Prostate gland (tissue), 2 donors: Measurements from ENCODE around the gene RPL29.

Experiments used
- POLR2A ChIP-seq: fragments of 450-650 bp; IDR thresholded peaks from one replicate; pipeline ENCODE4 v1.6.1; 2016; ENCODE audit warnings: antibody characterized with exemption, mild to moderate bottlenecking
- POLR2AphosphoS5 ChIP-seq: sonication (generic); formaldehyde crosslinking; IDR thresholded peaks from one replicate; pipeline ENCODE4 v1.6.1; 2017; ENCODE audit warnings: antibody characterized with exemption
- TF ChIP-seq, protein P1 (sequence below), 4 experiments: fragments of 200-600 bp in 2 of 4; fragments of 450-650 bp in 2 of 4; sonication (generic) in 2 of 4; IDR thresholded peaks; 1 replicate in 3 of 4; 2 replicates in 1 of 4; pipeline ENCODE4 v1.5.1; 2016 to 2019; ENCODE audit warnings: antibody characterized with exemption in 4 of 4, mild to moderate bottlenecking in 2 of 4, moderate library complexity in 2 of 4

GRCh38 chr3:51955893-51956770 is 39.6 kb downstream of the RPL29 start:
- TF ChIP-seq, protein P1, sequence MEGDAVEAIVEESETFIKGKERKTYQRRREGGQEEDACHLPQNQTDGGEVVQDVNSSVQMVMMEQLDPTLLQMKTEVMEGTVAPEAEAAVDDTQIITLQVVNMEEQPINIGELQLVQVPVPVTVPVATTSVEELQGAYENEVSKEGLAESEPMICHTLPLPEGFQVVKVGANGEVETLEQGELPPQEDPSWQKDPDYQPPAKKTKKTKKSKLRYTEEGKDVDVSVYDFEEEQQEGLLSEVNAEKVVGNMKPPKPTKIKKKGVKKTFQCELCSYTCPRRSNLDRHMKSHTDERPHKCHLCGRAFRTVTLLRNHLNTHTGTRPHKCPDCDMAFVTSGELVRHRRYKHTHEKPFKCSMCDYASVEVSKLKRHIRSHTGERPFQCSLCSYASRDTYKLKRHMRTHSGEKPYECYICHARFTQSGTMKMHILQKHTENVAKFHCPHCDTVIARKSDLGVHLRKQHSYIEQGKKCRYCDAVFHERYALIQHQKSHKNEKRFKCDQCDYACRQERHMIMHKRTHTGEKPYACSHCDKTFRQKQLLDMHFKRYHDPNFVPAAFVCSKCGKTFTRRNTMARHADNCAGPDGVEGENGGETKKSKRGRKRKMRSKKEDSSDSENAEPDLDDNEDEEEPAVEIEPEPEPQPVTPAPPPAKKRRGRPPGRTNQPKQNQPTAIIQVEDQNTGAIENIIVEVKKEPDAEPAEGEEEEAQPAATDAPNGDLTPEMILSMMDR (IDR thresholded peaks at IDR 0.05) = peak in 2 of 4 experiments; percentile 37 to 58
- TF ChIP-seq POLR2A (peak; percentile 23), POLR2AphosphoS5 (no peak)
